Esophagus squamous epithelium (tissue), 5 donors: ENCODE measurements around the gene B3GALT4. TPM values are rescaled to one million over a fixed set of nuclear protein-coding genes. Genes with fewer than 3 reads are reported as not detected.

Source experiments
- DNase-seq: peaks from one replicate; lab custom pipeline; 2025; lab: John Stamatoyannopoulos, UW
- H3K27ac ChIP-seq, 4 donors: fragments of 200-600 bp; sonication (generic); one replicate each; pipeline ENCODE4 v1.5.1; 2016 to 2019; ENCODE audit warnings: mild to moderate bottlenecking in 1 of 4
- H3K27me3 ChIP-seq, 4 donors: fragments of 200-600 bp; sonication (generic); 1 replicate in 3 of 4; 2 replicates in 1 of 4; pipeline versions ENCODE4 v1.5.1 to v1.6.0; 2017 to 2021; ENCODE audit warnings: antibody characterized with exemption in 1 of 4
- H3K36me3 ChIP-seq, 3 donors: fragments of 200-600 bp; sonication (generic); one replicate each; pipeline ENCODE4 v1.5.1; 2016 to 2019
- H3K4me1 ChIP-seq, 3 donors: fragments of 200-600 bp; sonication (generic); one replicate each; pipeline ENCODE4 v1.5.1; 2017 to 2019
- H3K4me3 ChIP-seq, 4 donors: fragments of 200-600 bp; sonication (generic); 1 replicate in 3 of 4; 2 replicates in 1 of 4; pipeline ENCODE4 v1.5.1; 2016 to 2019; ENCODE audit warnings: mild to moderate bottlenecking in 2 of 4, moderate library complexity in 1 of 4
- H3K9me3 ChIP-seq, 3 donors: fragments of 200-600 bp; sonication (generic); one replicate each; pipeline ENCODE4 v1.5.1; 2016 to 2019
- CTCF ChIP-seq, 6 experiments: fragments of 450-650 bp in 4 of 6; fragments of 200-600 bp in 2 of 6; sonication (generic) in 2 of 6; IDR thresholded peaks; one replicate each; pipeline ENCODE4 v1.5.1; 2016 to 2019; ENCODE audit warnings: antibody characterized with exemption in 6 of 6, mild to moderate bottlenecking in 4 of 6, moderate library complexity in 4 of 6
- POLR2A ChIP-seq, 4 donors: fragments of 450-650 bp; IDR thresholded peaks; one replicate each; pipeline ENCODE4 v1.6.1; 2017; ENCODE audit warnings: antibody characterized with exemption in 4 of 4, mild to moderate bottlenecking in 4 of 4, moderate library complexity in 3 of 4
- WGBS, 2 donors: methylation state at CpG; one replicate each; pipeline ENCODE4 v1.1.5; 2018; 5-methylcytosine and 5-hydroxymethylcytosine counted together
- intact Hi-C: fragments of 100-400 bp; cut with DNase I; formaldehyde crosslinking; loops from one replicate; pipeline ENCODE4 v1.15.0; 2022
- total RNA-seq, 4 donors: library from RNA; depleted of rRNA; stranded (reverse); fragments of >200 nt; gene quantifications; one replicate each; pipeline ENCODE4 v1.1.0, GENCODE V29; 2016
- donor health status: DM: yes; HTN: yes; CAD: no.

B3GALT4 gene
- total RNA-seq, 4 donors from 2014 or later: 9.4 to 31.1 (median 15.0) TPM

GRCh38 chr6:33294086-33294823 is 17.3 kb downstream of the B3GALT4 start:
- no peaks in the 10 kb centered on the region for H3K27me3 ChIP-seq
- no peak overlapping the region for H3K4me3 ChIP-seq
- TF ChIP-seq CTCF (IDR thresholded peaks at IDR 0.05) (no peak), POLR2A (IDR thresholded peaks at IDR 0.05) (no peak)
- H3K4me1 ChIP-seq: peaks cover 19 to 63% (median 28%) of the 10 kb centered on the region in 3 donors
- no peak for DNase-seq
- H3K27ac ChIP-seq: no peak overlapping the region
- no peaks in the 10 kb centered on the region for H3K9me3 ChIP-seq
- intact Hi-C loops: no loop called here
- H3K36me3 ChIP-seq: peaks cover 18 to 62% (median 31%) of the 10 kb centered on the region in 3 donors
- 60 to 64% methylated on average over 10 of the region's 10 CpGs for WGBS, 2 donors

GRCh38 chr6:33295621-33296369 is 18.9 kb downstream of the B3GALT4 start:
- no peak for TF ChIP-seq POLR2A (IDR thresholded peaks at IDR 0.05)
- TF ChIP-seq CTCF (IDR thresholded peaks at IDR 0.05): no peak
- H3K36me3 ChIP-seq: peaks cover 18 to 59% (median 31%) of the 10 kb centered on the region in 3 donors
- no peaks in the 10 kb centered on the region for H3K27me3 ChIP-seq
- H3K27ac ChIP-seq: peak overlapping the region in 2 of 4 donors; percentile 93 to 100
- no peak for DNase-seq
- intact Hi-C loops: no loop called here
- WGBS, 2 donors: 87 to 89% methylated on average over 10 to 15 of the region's 15 CpGs
- H3K4me1 ChIP-seq: peaks cover 15 to 61% (median 27%) of the 10 kb centered on the region in 3 donors
- H3K9me3 ChIP-seq: no peaks in the 10 kb centered on the region
- no peak overlapping the region for H3K4me3 ChIP-seq

GRCh38 chr6:33296797-33297405 is 20.0 kb downstream of the B3GALT4 start:
- Histone ChIP-seq H3K27me3 (no peaks in the 10 kb centered on the region), H3K4me1 (peaks cover 15 to 65% (median 30%) of the 10 kb centered on the region in 3 donors), H3K27ac (peak overlapping the region; percentile 93 to 100 (median 98)), H3K4me3 (peak overlapping the region; percentile 77 to 93 (median 82)), H3K9me3 (no peaks in the 10 kb centered on the region), H3K36me3 (peaks cover 12 to 59% (median 29%) of the 10 kb centered on the region in 3 donors)
- DNase-seq: no peak
- intact Hi-C loops: no loop called here
- TF ChIP-seq POLR2A (IDR thresholded peaks at IDR 0.05): no peak
- no peak for TF ChIP-seq CTCF (IDR thresholded peaks at IDR 0.05)
- 55 to 67% methylated on average over 3 to 8 of the region's 12 CpGs for WGBS, 2 donors

- H3K4me1 ChIP-seq: peaks cover 15 to 67% (median 30%) of the 10 kb centered on the region in 3 donors
- peak overlapping the region; percentile 93 to 100 (median 98) for H3K27ac ChIP-seq
- H3K4me3 ChIP-seq: peak overlapping the region; percentile 77 to 93 (median 82)
- H3K36me3 ChIP-seq: peaks cover 12 to 59% (median 28%) of the 10 kb centered on the region in 3 donors
- DNase-seq: no peak
- H3K9me3 ChIP-seq: no peaks in the 10 kb centered on the region
- H3K27me3 ChIP-seq: no peaks in the 10 kb centered on the region
- TF ChIP-seq CTCF (IDR thresholded peaks at IDR 0.05): no peak
- no peak for TF ChIP-seq POLR2A (IDR thresholded peaks at IDR 0.05)
- WGBS, 2 donors: no CpG with 5 or more reads among the region's 16 CpGs
- intact Hi-C loops: no loop called here
These were observed 20.6 kb downstream of the B3GALT4 start for GRCh38 chr6:33297406-33297955.
